ENCODE data around the gene TUSC2.

The TUSC2 gene

GRCh38 chr3:50359760-50360110 is 31.7 kb upstream of the TUSC2 start:
- no peak for DNase-seq (ENCODE audit: low read depth)
- H3K4me3 ChIP-seq (ENCODE audit: low read length): peak overlapping the region; percentile 77

GRCh38 chr3:50358911-50359759 is 31.1 kb upstream of the TUSC2 start, which contains the start of gene TMEM115:
Gene TMEM115, minus strand, starts transcription at chr3:50359521. Its CDS starts 458 bp downstream, at chr3:50359063.
- peak within 1 kb of the TSS; percentile 77 for H3K4me3 ChIP-seq (ENCODE audit: low read length)
- DNase-seq (ENCODE audit: low read depth): peak; percentile 99
- TF ChIP-seq, protein P1, sequence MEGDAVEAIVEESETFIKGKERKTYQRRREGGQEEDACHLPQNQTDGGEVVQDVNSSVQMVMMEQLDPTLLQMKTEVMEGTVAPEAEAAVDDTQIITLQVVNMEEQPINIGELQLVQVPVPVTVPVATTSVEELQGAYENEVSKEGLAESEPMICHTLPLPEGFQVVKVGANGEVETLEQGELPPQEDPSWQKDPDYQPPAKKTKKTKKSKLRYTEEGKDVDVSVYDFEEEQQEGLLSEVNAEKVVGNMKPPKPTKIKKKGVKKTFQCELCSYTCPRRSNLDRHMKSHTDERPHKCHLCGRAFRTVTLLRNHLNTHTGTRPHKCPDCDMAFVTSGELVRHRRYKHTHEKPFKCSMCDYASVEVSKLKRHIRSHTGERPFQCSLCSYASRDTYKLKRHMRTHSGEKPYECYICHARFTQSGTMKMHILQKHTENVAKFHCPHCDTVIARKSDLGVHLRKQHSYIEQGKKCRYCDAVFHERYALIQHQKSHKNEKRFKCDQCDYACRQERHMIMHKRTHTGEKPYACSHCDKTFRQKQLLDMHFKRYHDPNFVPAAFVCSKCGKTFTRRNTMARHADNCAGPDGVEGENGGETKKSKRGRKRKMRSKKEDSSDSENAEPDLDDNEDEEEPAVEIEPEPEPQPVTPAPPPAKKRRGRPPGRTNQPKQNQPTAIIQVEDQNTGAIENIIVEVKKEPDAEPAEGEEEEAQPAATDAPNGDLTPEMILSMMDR (IDR thresholded peaks at IDR 0.05; ENCODE audit: insufficient read depth, low read depth, low read length, missing control alignments): no peak

More at GRCh38 chr3:50359760-50360110, 31.7 kb upstream of the TUSC2 start:
- TF ChIP-seq, protein P1 (IDR thresholded peaks at IDR 0.05; ENCODE audit: insufficient read depth, low read depth, low read length, missing control alignments): no peak

- TF ChIP-seq, protein P1 (IDR thresholded peaks at IDR 0.05; ENCODE audit: insufficient read depth, low read depth, low read length, missing control alignments): no peak
- H3K4me3 ChIP-seq (ENCODE audit: low read length): peak overlapping the region; percentile 77
- DNase-seq (ENCODE audit: low read depth): no peak
These were observed 30.4 kb upstream of the TUSC2 start for GRCh38 chr3:50358355-50358910.

GRCh38 chr3:50357481-50357880 is 29.5 kb upstream of the TUSC2 start:
- peak overlapping the region; percentile 77 for H3K4me3 ChIP-seq (ENCODE audit: low read length)
- no peak for DNase-seq (ENCODE audit: low read depth)
- TF ChIP-seq, protein P1 (IDR thresholded peaks at IDR 0.05; ENCODE audit: insufficient read depth, low read depth, low read length, missing control alignments): no peak

GRCh38 chr3:50356553-50356952 is 28.5 kb upstream of the TUSC2 start:
- peak; percentile 44 for DNase-seq (ENCODE audit: low read depth)
- TF ChIP-seq, protein P1 (IDR thresholded peaks at IDR 0.05; ENCODE audit: insufficient read depth, low read depth, low read length, missing control alignments): no peak
- peak overlapping the region; percentile 77 for H3K4me3 ChIP-seq (ENCODE audit: low read length)

DNA sequence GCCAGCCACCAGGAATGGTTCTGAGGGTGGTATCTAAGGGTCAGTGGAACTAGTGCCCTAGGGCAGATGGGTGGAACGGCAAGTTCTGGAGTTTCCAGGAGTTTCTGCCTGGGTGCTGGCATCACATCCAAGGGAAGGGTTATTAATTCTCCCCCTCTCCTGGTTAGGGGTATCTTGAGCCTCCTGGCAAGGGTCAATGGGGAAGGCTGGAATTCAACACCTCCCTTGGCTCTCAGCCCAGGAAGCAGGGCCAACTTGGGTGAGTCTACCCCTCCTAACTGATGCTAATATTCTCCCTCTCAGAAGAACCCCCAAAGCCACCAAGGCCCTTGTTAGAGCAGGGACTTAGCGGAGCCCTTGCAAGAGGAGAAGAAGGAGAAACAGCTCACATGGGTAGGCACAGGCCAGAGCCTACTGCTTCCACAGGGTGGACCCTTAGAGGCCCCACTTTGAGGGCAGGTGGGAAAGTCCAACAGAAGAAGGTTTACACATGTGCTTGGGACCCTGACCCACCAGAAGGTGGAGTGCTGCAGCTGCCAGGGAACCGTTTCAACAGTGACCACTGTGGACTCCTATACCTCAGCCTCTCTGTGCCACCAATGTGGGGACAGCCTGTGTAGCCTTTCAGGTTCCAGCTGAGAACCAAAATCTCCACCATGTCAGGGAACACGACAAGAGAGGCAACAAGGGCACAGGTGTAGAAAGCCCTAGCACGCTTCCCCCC is 28.0 kb upstream of the TUSC2 start:
- TF ChIP-seq, protein P1 (IDR thresholded peaks at IDR 0.05; ENCODE audit: insufficient read depth, low read depth, low read length, missing control alignments): no peak
- H3K4me3 ChIP-seq (ENCODE audit: low read length): no peak overlapping the region
- no peak for DNase-seq (ENCODE audit: low read depth)
